ENCODE data around the gene MIOS. TPM values are rescaled to one million over a fixed set of nuclear protein-coding genes. Genes with fewer than 3 reads are reported as not detected.
"Not testable (repeated sequence)": the region's sequence is repeated elsewhere in the genome, so short reads cannot be mapped to it uniquely, and the experiment has no call there.

MIOS gene
- total RNA-seq, 1 donor from 2014 or later = 30.2 TPM

- DNase-seq (ENCODE audit: low spot score) = no peak
Observed at GRCh38 chr7:7647495-7648036, 80.9 kb downstream of the MIOS start.

DNA sequence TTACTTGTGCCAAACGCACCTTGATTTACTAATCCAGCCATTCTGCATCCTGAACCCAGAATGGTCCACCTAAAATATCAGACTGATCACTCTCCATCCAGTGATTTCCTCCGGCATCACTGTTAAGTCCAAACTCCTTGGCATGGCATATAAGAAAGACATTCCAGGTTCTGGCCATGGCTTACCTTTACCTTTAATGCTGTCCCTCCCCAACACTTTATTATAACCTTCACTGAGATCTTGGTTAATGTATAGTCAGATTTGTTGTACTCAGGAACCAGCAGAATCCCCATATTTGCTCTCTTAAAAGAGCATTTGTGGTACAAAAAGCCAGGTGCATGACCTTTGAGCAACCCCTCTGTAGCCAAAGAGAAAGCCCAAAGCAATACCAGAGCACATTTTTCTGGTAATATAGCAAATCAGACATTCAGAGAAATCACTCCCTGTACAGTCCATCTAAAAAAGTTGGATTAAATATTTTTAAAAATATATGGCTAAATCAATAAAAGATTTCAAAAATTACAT is 84.1 kb downstream of the MIOS start:
- DNase-seq (ENCODE audit: low spot score) = no peak

- DNase-seq (ENCODE audit: low spot score) = no peak
Observed at GRCh38 chr7:7651479-7651878, 84.8 kb downstream of the MIOS start.

- no peak for DNase-seq (ENCODE audit: low spot score)
Observed at GRCh38 chr7:7652798-7653540, 86.3 kb downstream of the MIOS start.

GRCh38 chr7:7653593-7654187 is 87.0 kb downstream of the MIOS start:
- no peak for DNase-seq (ENCODE audit: low spot score)

DNA sequence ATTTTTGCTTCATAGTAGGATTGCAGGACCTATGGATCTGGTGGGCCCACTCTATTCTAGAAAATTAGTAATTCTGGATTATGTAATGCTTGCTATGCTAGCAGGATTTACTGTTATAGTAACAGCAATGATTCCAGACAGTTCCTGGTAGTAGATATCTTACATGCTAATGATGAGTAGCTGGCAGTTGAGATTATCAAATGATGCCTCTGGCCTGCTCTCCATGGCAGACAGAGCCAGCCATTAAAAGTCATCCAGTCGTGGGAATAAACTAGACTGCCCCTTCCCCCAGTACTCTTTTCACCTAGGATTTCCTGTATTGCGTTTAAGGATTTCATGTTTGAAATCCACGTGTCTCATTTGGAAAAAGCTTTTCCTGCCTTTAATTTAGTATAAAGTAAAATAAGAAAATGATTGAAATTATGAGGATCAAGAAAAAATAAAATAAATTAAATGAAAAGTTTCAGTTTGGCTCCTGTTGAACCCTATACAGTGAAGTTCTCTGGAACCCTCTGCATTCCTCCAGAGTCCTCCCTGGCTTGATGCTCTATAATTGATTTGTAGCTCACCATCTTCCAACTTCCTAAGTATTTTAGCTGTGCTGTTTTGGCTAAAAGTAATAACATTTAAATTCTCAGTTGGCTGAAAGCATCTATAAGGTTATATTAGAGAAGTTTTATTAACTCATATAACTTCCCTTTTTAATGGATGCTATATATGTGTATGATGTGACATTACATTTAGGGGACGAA is 88.5 kb downstream of the MIOS start:
- DNase-seq (ENCODE audit: low spot score) = no peak

- not testable (repeated sequence) for DNase-seq (ENCODE audit: low spot score)
Observed at GRCh38 chr7:7656459-7656858, 89.8 kb downstream of the MIOS start.

Other genes with a start within 250 kb of the MIOS start
- gene COL28A1, start 31.0 kb upstream of the MIOS start, total RNA-seq = 5.1 TPM
- 20.3 TPM for gene UMAD1, start 73.9 kb downstream of the MIOS start, total RNA-seq
- 18.3 TPM for gene RPA3, start 151.7 kb downstream of the MIOS start, total RNA-seq